Spinal cord (tissue), 10 donors: Measurements from ENCODE around the gene NUBP2. TPM values are rescaled to one million over a fixed set of nuclear protein-coding genes. Genes with fewer than 3 reads are reported as not detected.

Experiments used
- DNase-seq, 6 donors: peaks; one replicate each; pipeline versions ENCODE4 v3.0.0 to v3.0.0-alpha.2; 2013 to 2015; ENCODE audit warnings: low spot score in 6 of 6, low read depth in 4 of 6
- H3K27ac ChIP-seq: one replicate; pipeline ENCODE4 v1.5.1; 2013; ENCODE audit warnings: low read depth, low read length, control low read depth
- H3K27me3 ChIP-seq: one replicate; pipeline ENCODE4 v1.6.1; 2013; ENCODE audit warnings: low read length; ENCODE audit not compliant: control insufficient read depth, insufficient read depth
- H3K36me3 ChIP-seq: one replicate; pipeline ENCODE4 v1.6.1; 2013; ENCODE audit warnings: low read length; ENCODE audit not compliant: control insufficient read depth, insufficient read depth
- H3K4me1 ChIP-seq: one replicate; pipeline ENCODE4 v1.6.1; 2013; ENCODE audit warnings: low read length; ENCODE audit not compliant: control insufficient read depth, insufficient read depth
- H3K4me3 ChIP-seq: one replicate; pipeline ENCODE4 v1.5.1; 2013; ENCODE audit warnings: low read depth, low read length, control low read depth
- H3K9me3 ChIP-seq: one replicate; pipeline ENCODE4 v1.6.1; 2013; ENCODE audit warnings: low read length; ENCODE audit not compliant: control insufficient read depth, insufficient read depth
- WGBS: methylation state at CpG from one replicate; pipeline ENCODE4 v1.1.5; 2013; ENCODE audit warnings: missing lambda C conversion rate; ENCODE audit not compliant: insufficient coverage; 5-methylcytosine and 5-hydroxymethylcytosine counted together
- polyA plus RNA-seq, 2 donors: library from polyadenylated mRNA; unstranded; fragments of 120-200 nt; gene quantifications; one replicate each; pipeline ENCODE4 v1.2.1, GENCODE V29; 2013; ENCODE audit not compliant: insufficient read length in 2 of 2
- total RNA-seq, 2 donors: library from RNA; depleted of rRNA in 1 of 2; stranded (reverse); fragments of 120-200 nt in 1 of 2; fragments of >200 nt in 1 of 2; gene quantifications; one replicate each; pipeline versions ENCODE4 v1.2.3 to v1.2.4, GENCODE V29; 2013 to 2014
- donor health status: healthy.

NUBP2 gene
- total and polyA plus RNA-seq, 4 donors = 24.7 to 80.4 (median 67.7) TPM

GRCh38 chr16:1757714-1758461 lies 24.9 kb upstream of the NUBP2 start:
- H3K27ac ChIP-seq = no peak overlapping the region
- DNase-seq = no peak
- no peaks in the 10 kb centered on the region for H3K9me3 ChIP-seq
- H3K36me3 ChIP-seq = peaks cover 92% of the 10 kb centered on the region
- peaks cover 5% of the 10 kb centered on the region for H3K4me1 ChIP-seq
- WGBS = 91% methylated on average over 31 of the region's 37 CpGs
- no peak overlapping the region for H3K4me3 ChIP-seq
- no peaks in the 10 kb centered on the region for H3K27me3 ChIP-seq

GRCh38 chr16:1758923-1759322 lies 23.8 kb upstream of the NUBP2 start:
- 92% methylated on average over 15 of the region's 18 CpGs for WGBS

GRCh38 chr16:1759511-1759910 lies 23.2 kb upstream of the NUBP2 start:
- no peak overlapping the region for H3K4me3 ChIP-seq
- no peak for DNase-seq
- H3K9me3 ChIP-seq = no peaks in the 10 kb centered on the region
- H3K27ac ChIP-seq = no peak overlapping the region
- 98% methylated on average over 21 of the region's 21 CpGs for WGBS
- H3K27me3 ChIP-seq = no peaks in the 10 kb centered on the region
- H3K36me3 ChIP-seq = peaks cover 91% of the 10 kb centered on the region
- H3K4me1 ChIP-seq = peaks cover 5% of the 10 kb centered on the region

More at GRCh38 chr16:1758923-1759322, 23.8 kb upstream of the NUBP2 start:
- H3K9me3 ChIP-seq = no peaks in the 10 kb centered on the region
- peaks cover 5% of the 10 kb centered on the region for H3K4me1 ChIP-seq
- peaks cover 91% of the 10 kb centered on the region for H3K36me3 ChIP-seq
- no peak for DNase-seq
- no peaks in the 10 kb centered on the region for H3K27me3 ChIP-seq
- H3K27ac ChIP-seq = no peak overlapping the region
- H3K4me3 ChIP-seq = no peak overlapping the region

GRCh38 chr16:1760911-1761310 lies 21.8 kb upstream of the NUBP2 start:
- peaks cover 91% of the 10 kb centered on the region for H3K36me3 ChIP-seq
- H3K27ac ChIP-seq = no peak overlapping the region
- WGBS = 96% methylated on average over 15 of the region's 15 CpGs

GRCh38 chr16:1761751-1762150 lies 21.0 kb upstream of the NUBP2 start:
- H3K27ac ChIP-seq = no peak overlapping the region
- peaks cover 5% of the 10 kb centered on the region for H3K4me1 ChIP-seq
- no peak overlapping the region for H3K4me3 ChIP-seq
- no peaks in the 10 kb centered on the region for H3K9me3 ChIP-seq
- no peaks in the 10 kb centered on the region for H3K27me3 ChIP-seq
- WGBS = 91% methylated on average over 13 of the region's 15 CpGs
- DNase-seq = no peak
- H3K36me3 ChIP-seq = peaks cover 92% of the 10 kb centered on the region

More at GRCh38 chr16:1760911-1761310, 21.8 kb upstream of the NUBP2 start:
- Histone ChIP-seq H3K4me3 (no peak overlapping the region), H3K27me3 (no peaks in the 10 kb centered on the region), H3K9me3 (no peaks in the 10 kb centered on the region), H3K4me1 (peaks cover 5% of the 10 kb centered on the region)
- DNase-seq = no peak

GRCh38 chr16:1762196-1762878 lies 20.4 kb upstream of the NUBP2 start:
- DNase-seq = no peak
- Histone ChIP-seq H3K27me3 (no peaks in the 10 kb centered on the region), H3K4me1 (peaks cover 5% of the 10 kb centered on the region), H3K4me3 (no peak overlapping the region), H3K9me3 (no peaks in the 10 kb centered on the region), H3K27ac (no peak overlapping the region), H3K36me3 (peaks cover 97% of the 10 kb centered on the region)
- 88% methylated on average over 29 of the region's 30 CpGs for WGBS

- no peaks in the 10 kb centered on the region for H3K9me3 ChIP-seq
- no peak overlapping the region for H3K27ac ChIP-seq
- DNase-seq = no peak
- WGBS = 79% methylated on average over 22 of the region's 24 CpGs
- H3K4me3 ChIP-seq = no peak overlapping the region
- peaks cover 4% of the 10 kb centered on the region for H3K4me1 ChIP-seq
- peaks cover 97% of the 10 kb centered on the region for H3K36me3 ChIP-seq
- H3K27me3 ChIP-seq = no peaks in the 10 kb centered on the region
Measured at GRCh38 chr16:1762879-1763520, 19.8 kb upstream of the NUBP2 start.

- H3K27ac ChIP-seq = no peak overlapping the region
- peaks cover under 1% of the 10 kb centered on the region for H3K4me1 ChIP-seq
- 53% methylated on average over 58 of the region's 81 CpGs for WGBS
- H3K4me3 ChIP-seq = no peak overlapping the region
- H3K36me3 ChIP-seq = peaks cover 97% of the 10 kb centered on the region
- H3K9me3 ChIP-seq = no peaks in the 10 kb centered on the region
- DNase-seq = peak in 2 of 6 donors; percentile 45 to 58
- no peaks in the 10 kb centered on the region for H3K27me3 ChIP-seq
Measured at GRCh38 chr16:1763521-1764511, 18.9 kb upstream of the NUBP2 start.

GRCh38 chr16:1764971-1765370 lies 17.8 kb upstream of the NUBP2 start:
- Histone ChIP-seq H3K27ac (no peak overlapping the region), H3K36me3 (peaks cover 97% of the 10 kb centered on the region), H3K27me3 (no peaks in the 10 kb centered on the region), H3K9me3 (no peaks in the 10 kb centered on the region), H3K4me1 (peaks cover 12% of the 10 kb centered on the region), H3K4me3 (no peak overlapping the region)
- no peak for DNase-seq
- 95% methylated on average over 17 of the region's 21 CpGs for WGBS
